Measurements from ENCODE around the gene PPIAL4G.
"Not testable (repeated sequence)": the region's sequence is repeated elsewhere in the genome, so short reads cannot be mapped to it uniquely, and the experiment has no call there.

PPIAL4G gene

DNA sequence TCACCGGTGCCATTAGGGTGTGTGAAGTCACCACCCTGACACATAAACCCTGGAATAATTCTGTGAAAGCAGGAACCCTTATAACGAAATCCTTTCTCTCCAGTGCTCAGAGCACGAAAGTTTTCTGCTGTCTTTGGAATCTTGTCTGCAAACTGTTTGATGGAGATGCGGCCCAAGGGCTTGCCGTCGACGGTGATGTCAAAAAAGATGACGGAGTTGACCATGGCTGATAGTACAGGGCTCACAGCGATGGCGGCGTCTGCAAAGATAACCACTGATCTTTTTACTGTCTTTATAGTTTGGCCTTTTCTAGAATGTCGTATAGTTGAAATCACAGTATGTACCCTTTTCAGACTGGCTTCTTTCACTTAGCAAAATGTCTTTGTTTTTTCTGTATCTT, at the start of gene PPIAL4G:
PPIAL4G (minus strand) TSS at position 274 of the 400 bp plus-strand sequence; CDS start at position 224, 50 bp downstream.
- FAIRE-seq, result not testable (repeated sequence)

DNA sequence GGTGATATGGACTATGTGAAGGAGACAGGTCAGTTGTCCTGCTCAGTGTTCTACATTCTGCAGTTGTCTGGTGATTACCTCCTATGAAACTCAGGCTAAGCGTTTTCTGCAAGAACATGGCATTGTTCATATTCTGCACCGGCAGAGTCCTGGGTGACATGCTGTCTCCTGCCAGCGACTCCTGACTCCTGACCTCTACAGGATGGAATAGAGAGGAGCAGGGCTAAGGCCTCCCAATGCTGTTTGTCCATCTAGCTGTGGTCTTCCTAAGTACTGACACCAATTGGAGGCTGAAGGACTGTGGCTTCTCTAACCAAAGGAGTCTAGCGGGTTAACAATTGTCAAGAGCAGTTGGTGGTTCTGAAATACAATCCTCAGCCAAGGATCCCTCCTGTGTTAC, 49.1 kb upstream of the PPIAL4G start:
- not testable (repeated sequence) for FAIRE-seq

DNA sequence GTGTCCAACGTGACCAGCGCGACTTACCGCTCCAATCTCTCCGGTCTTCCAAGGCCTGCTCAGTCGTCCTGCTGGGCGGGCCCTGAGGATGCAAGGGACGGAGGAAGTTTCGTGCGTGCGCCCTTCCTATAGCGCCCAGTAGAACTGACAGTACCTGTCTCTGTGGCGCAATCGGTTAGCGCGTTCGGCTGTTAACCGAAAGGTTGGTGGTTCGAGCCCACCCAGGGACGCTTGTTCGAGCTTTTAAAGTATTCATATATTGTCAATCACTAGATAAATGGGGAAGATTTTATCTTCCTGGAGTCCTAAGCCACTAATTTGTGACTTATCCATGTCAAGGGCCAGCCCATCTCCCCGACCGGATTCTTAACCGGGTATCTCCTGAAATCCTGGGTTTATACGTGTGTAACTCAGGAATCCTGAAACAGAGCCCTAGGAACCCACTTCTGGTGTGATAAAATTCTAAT, 46.0 kb upstream of the PPIAL4G start:
- FAIRE-seq, result not testable (repeated sequence)

DNA sequence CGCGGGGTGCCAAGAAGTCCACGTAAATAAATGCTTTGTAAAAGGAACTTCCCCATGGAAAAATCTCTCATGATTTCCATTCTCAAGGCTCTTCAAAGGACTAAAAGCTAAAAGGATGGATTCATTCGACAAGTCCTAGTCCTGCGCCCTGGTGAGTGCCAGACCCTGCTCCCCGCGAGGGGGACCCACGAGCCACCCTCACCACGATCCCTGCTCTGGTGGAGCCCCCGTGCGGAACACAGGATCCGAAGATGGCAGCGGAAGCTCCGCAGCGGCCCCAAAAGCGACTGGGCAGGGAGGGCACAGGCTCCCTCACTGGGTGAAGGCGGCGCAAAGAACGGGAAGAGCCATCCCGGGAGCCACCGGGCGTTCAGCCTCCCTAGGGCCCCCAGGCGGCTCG, 45.5 kb upstream of the PPIAL4G start:
- not testable (repeated sequence) for FAIRE-seq

DNA sequence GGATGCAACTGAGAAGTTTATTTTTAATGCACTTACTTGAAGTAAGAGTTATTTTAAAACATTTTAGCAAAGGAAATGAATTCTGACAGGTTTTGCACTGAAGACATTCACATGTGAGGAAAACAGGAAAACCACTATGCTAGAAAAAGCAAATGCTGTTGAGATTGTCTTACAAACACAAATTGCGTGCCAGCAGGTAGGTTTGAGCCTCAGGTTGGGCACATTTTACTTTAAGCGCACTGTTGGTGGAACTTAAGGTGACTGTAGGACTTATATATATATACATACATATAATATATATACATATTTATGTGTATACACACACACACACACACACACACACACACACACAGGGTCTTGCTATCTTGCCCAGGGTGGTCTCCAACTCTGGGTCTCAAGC, 43.5 kb upstream of the PPIAL4G start:
- FAIRE-seq, result not testable (repeated sequence)

DNA sequence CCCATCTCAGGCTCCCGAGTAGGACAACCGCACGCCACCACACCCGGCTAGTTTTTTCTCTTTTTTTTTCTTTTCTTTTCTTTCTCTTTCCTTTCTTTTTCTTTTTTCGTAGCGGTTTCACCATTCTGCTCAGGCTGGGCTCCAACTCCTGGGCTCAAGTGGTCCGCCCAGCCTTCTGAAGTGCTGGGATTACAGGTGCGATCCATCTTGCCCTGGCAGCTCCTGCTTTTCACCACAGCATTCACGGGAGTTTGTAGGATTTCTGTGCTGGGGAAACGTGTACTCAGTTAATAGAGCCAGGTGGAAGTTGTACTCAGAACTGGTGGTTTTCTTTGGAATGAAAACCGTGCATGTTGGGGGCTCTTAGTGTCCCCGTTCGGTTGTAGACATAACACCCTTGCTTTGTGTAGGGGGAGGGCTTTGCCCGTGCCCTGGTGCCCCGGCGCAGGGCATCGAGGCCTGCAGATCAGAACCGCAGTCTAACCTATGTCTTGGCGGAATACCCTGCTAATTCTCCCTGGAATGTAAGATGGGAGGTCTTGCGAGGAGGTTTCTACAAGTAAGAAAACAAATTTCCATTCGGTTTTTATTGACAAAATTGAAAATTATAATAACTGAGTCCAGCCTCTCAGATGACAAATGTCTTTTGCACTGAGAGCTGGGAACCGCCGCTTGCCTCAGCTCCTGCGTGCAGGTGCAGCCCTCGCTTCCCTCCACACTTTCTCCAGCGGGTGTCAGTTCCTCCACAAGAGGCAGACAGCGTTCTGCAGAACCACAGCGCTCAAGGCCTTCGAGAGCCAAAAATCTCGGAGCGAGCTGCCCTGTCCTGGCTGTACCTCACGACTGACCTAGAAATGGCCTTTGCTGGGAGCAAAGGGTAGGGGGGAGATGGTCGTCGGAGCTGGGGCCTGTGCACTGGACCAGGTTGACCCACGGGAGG, 40.4 kb upstream of the PPIAL4G start:
- not testable (repeated sequence) for FAIRE-seq

DNA sequence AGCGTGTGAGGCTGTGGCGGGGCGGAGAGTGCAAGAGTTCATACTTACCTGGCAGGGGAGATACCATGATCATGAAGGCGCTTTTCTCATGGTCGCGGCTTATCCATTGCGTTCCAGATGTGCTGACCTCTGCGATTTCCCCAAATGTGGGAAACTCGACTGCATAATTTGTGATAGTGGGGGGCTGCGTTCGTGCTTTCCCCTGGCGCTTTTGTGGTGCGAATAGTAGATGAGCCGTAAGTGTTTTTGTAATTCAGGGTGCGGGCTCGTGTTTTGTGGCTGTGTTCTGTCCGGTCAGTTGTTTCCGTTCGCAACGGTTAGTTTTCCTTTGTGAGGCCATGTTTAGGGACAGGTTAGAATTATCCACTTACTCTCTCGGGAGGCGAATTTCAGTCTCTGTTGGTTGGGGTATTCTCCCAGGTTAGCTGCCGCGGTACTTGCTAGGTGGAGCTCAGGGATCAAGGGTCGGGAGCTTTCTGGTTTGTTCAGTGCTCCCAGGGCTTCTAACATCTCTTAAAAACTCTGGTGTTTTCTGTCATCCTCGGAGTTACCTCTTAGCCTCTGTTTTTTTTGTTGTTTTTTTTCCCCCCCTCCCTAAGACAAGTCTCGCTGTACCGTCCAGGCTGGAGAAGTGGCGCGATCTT, 39.6 kb upstream of the PPIAL4G start:
- FAIRE-seq, result not testable (repeated sequence)

DNA sequence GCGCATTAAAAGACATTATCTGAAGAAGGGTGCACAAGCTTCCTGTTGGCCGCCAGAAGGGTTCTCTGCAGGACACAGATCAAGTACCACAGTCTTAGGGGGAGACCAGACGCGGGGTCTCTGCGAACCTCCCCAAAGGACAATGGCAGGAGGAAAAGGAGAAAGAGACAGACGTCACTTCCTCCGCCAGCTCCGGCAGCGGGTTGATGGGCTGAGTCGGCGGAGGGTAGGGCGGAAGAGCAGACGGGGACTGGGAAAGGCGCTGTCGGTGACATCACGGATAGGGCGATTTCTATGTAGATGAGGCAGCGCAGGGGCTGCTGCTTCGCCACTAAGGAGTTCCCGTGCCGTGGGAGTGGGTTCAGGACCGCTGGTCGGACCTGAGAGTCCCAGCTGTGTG, 39.0 kb upstream of the PPIAL4G start:
- not testable (repeated sequence) for FAIRE-seq

DNA sequence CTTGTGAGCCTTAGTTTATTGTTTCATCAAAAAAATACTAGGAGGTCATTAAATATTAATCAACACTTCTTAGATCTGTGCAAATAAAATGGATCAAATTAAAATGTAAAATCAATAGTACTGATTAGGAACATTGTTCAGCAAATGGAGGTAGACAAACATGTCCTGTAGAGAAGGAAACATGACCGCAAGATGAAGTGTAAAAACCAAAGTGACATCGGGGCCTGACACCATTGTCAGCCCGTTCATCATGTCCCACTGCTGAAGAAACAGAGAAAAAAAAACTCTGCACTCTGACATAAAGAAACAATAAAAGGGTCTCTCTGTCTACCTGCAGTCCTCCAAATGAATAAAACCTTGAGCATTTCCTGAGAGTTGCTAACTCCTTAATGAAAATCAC, 31.2 kb upstream of the PPIAL4G start:
- not testable (repeated sequence) for FAIRE-seq

DNA sequence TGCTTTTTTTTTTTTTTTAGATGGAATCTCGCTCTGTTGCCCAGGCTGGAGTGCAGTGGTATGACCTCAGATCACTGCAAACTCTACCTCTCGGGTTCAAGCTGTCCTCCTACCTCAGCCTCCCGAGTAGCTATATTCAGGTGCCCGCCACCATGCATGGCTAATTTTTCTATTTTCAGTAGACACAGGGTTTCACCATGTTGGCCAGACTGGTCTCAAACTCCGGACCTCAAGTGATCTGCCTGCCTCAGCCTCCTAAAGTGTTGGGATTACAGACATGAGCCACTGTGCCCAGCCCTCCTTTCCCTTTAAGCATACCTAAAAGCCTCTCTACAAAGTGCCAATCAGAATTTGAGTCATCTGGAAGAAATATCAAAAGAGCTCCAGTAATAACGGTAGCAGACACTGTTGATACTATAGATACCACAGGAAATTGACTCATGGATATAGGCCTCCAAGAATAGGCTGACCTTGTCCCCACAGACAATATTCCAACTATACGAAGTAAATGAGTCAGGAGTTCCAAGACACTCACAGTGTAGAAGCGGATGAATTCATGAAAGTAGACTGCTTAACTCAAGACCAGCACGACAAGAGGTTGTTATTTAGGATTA, 29.6 kb upstream of the PPIAL4G start:
- not testable (repeated sequence) for FAIRE-seq

DNA sequence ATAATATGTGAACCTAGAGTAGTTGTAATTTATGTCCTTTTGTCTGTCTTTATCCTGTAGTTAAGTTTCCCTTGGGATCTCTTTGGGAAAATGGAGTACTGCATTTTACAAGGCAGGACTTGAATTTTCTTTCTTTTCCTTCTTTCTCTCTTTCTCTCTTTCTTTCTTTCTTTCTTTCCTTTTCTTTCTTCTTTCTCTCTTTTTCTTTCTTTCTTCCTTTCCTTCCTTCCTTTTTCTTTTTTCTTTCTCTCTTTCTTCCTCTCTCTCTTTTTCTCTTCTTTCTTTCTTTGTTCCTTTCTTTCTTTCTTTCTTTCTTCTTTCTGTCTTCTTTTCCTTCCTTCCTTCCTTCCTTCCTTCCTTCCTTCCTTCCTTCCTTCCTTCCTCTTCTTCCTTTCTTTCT, 10.8 kb upstream of the PPIAL4G start:
- FAIRE-seq, result not testable (repeated sequence)

DNA sequence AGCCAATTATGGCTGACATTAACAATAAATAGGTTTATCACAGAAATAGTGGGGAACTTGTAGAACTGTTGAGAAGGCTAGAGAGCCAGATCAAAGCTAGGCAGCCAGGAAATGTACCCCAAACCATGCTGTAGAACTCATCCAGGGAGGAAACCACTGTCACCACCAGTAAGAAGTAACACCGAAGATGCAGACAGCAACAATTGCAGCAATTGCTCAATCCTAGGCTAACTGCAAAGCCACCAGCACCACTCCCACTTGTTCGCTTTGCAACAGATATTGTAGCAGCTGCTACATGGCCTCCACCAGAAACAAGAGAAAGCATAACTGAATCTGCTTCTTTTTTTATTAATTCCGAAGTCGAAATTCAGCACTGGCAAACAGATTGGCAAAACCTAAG, 2.0 kb downstream of the PPIAL4G start:
- FAIRE-seq, result not testable (repeated sequence)

DNA sequence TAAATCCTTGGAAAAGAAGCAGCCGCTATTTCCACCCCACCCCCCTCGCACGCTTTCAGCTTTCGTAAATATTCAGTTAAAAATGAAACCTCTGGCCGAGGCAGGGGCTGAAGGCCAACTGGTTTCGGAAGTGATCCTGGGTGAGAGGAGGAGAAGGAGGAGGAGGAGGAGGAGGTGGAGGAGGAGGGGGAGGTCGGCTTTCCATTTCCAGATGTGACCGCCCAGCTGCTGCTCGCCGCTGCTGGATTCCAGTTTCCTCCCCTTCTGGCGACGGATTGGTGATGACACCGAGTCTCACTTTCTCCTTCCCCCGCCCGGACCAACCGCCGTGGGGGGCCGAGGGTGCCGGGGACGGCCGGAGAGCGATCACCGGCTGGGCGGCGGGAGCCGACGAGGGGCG, 23.4 kb downstream of the PPIAL4G start:
- not testable (repeated sequence) for FAIRE-seq

DNA sequence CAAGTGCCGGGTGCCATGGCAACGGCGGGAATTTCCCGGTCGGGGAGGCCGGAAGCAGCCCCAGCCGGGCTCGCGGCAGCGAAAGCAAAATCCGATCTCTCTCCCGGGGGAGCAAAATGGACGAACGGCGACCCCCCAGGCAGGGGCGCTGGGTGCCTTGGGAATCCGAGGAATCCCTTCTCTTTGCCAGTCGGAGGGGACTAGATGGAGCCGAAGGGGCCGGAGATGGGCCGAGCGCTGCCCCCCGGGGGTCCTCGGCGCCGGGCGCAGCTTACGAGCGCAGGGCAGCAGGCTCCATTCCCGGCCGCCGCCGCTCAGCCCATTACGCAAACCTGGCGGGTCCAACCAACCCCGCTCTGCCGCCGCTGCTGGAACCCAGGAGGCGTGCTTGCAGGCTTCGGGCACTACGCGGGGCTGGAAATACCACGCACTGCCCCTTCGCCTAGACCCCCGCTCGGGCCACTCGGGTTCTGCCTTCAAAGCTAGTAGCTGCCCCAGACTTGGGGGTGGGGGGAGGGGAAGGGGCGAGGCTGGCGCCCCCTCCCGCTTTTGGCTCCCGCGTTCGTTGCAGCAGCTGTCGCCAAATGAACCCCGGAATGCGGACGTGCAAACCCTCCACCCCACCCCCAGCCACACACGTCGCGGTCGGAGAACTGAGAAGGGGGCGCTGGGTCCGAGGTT, 24.1 kb downstream of the PPIAL4G start:
- FAIRE-seq, result not testable (repeated sequence)

DNA sequence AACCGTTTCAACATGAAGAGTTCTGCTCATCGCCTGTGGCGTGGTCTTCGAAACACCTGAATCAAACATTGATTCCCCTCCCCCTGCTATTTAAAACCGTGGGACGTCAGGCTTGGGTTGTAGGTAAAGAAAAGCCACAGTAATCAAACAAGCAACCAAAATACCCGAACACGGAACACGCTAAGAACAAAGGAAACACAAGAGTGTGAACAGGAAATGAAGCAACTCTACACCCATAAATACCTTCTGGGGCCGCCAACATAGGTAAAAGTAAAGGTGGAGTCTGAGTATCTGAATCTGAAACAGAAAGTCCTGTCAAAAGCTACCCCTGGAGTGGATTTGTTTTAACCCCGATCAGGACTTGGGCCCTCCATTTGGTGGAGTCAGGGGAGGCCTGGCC, 24.7 kb downstream of the PPIAL4G start:
- FAIRE-seq, result not testable (repeated sequence)

DNA sequence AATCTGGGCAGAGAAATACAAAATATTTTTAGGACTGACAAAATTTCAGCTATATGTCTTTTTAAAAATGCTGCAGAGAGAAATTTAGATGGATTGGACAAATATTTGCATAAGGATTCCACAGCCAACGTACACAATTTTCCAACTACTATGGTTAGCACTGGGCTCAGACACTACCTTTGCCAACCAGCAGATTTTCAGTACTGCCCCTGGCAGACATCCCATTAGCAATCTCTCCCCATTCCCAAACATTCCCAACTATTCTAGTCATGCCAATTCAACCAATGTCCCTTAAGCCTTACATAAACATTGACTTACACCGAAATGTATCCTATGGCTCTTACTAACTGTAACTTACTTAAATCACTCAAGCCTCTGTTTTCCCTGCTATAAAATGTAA, 30.3 kb downstream of the PPIAL4G start:
- FAIRE-seq, result not testable (repeated sequence)

DNA sequence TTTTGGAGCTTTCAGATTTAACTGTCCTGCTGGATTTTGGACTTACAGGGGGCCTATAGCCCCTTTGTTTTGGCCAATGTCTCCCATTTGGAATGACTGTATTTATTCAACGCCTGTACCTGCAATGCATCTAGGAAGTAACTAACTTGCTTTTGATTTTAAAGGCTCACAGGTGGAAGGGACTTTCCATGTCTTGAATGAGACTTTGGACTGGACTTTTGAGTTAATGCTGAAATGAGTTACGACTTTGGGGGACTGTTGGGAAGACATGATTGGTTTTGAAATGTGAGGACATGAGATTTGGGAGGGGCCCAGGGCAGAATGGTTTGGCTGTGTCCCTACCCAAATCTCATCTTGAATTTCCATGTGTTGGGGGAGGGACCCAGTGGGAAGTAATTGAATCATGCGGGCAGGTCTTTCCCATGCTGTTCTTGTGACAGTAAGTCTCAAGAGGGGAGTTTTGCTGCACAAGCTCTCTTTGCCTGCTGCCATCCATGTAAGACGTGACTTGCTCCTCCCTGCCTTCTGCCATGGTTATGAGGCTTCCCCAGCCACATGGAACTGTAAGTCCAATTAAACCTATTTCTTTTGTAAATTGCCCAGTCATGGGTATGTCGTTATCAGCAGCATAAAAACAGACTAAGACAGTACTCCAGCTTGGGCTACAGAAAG, 43.3 kb downstream of the PPIAL4G start:
- not testable (repeated sequence) for FAIRE-seq

DNA sequence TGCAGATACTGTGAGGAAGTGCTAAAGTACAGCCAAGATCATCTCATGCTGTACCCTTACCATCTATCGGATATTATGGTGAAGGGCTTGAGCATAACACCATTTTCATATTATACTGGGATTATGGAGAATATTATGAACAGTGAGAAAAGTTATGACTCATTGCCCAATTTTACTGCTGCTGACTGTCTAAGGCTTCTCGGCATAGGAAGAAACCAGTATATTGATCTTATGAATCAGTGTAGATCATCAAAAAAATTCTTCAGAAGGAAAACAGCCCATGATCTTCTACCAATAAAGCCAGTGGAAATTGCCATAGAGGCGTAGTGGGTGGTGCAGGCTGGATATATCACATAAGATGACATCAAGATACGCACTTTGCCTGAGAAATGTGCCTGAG, 47.7 kb downstream of the PPIAL4G start:
- FAIRE-seq, result no peak

DNA sequence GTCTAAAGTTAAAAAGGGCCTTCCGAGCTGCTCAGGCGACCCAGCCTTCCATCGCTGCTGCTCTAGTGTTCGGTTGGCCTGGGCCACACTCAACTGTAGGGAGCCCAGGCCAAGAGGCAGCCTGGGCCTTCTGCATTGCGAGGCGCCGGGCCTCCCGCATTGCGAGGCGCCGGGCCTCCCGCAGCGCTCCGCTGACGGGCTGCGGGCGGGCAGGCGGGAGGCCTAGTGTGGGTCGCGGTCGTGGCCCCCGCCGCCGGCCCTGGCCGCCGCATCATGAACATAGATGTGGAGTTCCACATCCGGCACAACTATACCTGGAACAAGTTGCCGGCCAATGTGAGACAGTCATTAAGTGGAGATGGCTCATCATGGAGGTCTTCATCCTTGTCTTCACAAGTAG, 48.3 kb downstream of the PPIAL4G start:
- FAIRE-seq, result no peak

DNA sequence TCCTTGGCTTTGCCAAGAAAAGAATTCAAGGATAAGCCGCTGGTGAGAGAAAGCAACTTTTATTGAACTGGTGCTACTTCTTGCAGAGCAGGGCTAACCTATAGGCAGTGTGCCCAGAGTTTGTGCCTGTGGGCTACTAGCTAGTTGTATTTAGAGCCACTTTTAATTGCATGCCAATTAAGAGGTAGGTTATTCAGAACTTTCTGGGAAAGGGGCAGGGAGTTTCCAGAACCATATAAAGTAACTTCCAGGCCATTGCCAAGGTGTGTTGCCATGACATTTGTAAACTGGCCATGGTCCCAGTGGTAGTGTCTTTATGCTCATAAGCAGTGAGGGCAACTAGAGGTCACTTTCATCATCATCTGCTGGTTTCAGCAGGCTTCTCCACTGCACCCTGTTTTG, 50.2 kb downstream of the PPIAL4G start:
- FAIRE-seq, result not testable (repeated sequence)
